Activated gamma-delta T cell treated with Interleukin-2 at 50 U/mL for 16 hours (primary cell): ENCODE measurements around the gene UBAP2L.

ENCODE experiments used
- DNase-seq: peaks from one replicate; pipeline ENCODE4 v3.0.0-alpha.2; 2020

UBAP2L gene

DNA sequence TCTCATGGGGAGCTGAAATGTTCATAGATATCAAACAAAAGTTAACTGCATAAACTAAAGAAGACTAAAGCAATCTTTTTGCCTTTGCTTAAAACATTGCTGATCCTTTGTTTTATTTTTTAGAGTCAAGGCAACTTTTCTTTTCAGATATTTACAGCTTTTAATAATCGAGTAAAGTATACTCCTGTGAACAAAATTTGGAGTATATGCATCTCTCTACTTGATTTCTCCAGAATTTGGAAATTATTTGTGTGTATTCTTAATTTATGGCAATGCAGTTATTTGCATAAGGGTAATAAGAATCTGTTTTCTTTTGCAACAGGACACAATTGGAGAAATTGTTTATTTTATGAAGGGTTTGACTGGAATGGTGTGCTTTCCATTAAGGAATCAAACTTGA, 95.9 kb downstream of the UBAP2L start:
- DNase-seq: no peak

GRCh38 chr1:154318386-154318785, 97.6 kb downstream of the UBAP2L start:
- DNase-seq: no peak
